BLaER1 (cell line): ENCODE measurements around the gene ZNF385D.

Experiments used
- H3K27ac ChIP-seq: shearing (Covaris generic); formaldehyde crosslinking; 2 replicates; pipeline ENCODE4 v1.8.1; 2022
- H3K27me3 ChIP-seq: shearing (Covaris generic); formaldehyde crosslinking; 2 replicates; pipeline ENCODE4 v1.8.1; 2022
- H3K36me3 ChIP-seq: shearing (Covaris generic); formaldehyde crosslinking; 2 replicates; pipeline ENCODE4 v1.8.1; 2022
- H3K4me1 ChIP-seq: shearing (Covaris generic); formaldehyde crosslinking; 2 replicates; pipeline ENCODE4 v1.8.1; 2022
- H3K4me2 ChIP-seq: shearing (Covaris generic); formaldehyde crosslinking; 2 replicates; pipeline ENCODE4 v1.8.1; 2022
- H3K4me3 ChIP-seq: shearing (Covaris generic); formaldehyde crosslinking; 2 replicates; pipeline ENCODE4 v1.8.1; 2022
- H3K9ac ChIP-seq: shearing (Covaris generic); formaldehyde crosslinking; 2 replicates; pipeline ENCODE4 v1.8.1; 2022
- H3K9me3 ChIP-seq: shearing (Covaris generic); formaldehyde crosslinking; 2 replicates; pipeline ENCODE4 v1.8.1; 2022
- H4K20me1 ChIP-seq: shearing (Covaris generic); formaldehyde crosslinking; 2 replicates; pipeline ENCODE4 v1.8.1; 2022
- Cebpa-rat ChIP-seq: shearing (Covaris generic); IDR thresholded peaks from 2 replicates; pipeline ENCODE4 v1.8.1; 2022

The ZNF385D gene

DNA sequence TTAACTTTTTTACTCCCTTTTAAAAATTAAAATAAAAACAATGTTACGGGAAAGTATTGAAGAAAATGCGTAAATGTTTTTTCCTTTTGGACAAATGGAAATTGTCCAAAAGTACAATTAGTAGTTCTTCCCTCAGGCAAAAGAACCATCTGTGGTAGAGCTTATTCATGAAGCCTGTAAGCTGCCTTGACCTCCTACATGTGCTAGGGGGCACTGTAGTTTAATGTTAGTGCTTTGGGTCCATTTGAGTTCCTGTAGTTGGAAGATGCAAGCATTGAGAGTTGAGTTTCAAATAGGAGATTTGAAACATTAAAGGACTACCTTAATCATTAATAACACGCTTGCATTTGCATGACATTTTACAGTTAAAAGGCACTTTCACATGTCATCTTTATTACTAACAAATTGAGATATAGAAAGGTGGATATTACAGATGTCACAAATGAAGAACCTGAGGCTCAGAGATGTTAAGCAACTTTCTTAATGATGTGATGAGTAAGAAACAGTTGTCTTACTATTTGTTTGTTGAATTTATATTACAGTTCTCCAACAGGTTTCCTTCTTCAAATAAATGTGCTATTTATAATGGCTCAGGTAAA lies 1.8 kb upstream of the ZNF385D start:
- H3K9me3 ChIP-seq: peaks cover 9% of the 10 kb centered on the region; the same call in 1 of the 2 replicates
- no peaks in the 10 kb centered on the region for H3K36me3 ChIP-seq
- H4K20me1 ChIP-seq: no peaks in the 10 kb centered on the region
- peaks cover 18% of the 10 kb centered on the region for H3K27me3 ChIP-seq
- H3K4me1 ChIP-seq: peaks cover 6% of the 10 kb centered on the region
- H3K4me2 ChIP-seq: no peak overlapping the region
- H3K27ac ChIP-seq: no peak overlapping the region
- no peak overlapping the region for H3K9ac ChIP-seq
- H3K4me3 ChIP-seq: no peak overlapping the region
- TF ChIP-seq Cebpa-rat: no peak

DNA sequence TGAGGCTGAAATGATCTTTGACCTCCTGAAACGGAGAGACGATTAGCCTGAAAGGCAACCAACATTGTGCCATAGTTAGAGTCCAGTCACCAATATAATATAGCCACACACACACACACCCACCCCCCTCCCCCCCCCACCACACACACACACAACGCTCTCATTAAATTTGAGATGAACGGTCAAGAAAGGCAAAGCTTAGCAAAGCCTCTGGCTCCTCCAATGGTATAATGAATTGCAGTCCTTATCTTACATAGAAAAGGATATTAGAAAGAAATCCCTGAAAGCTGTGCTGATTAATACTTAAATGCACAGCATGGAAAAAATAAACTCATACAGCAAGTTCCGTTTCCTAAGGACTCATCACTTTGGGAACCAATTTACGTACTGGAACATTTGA lies 876 bp upstream of the ZNF385D start:
- Histone ChIP-seq H3K4me2 (no peak overlapping the region), H3K4me3 (no peak overlapping the region), H3K27ac (no peak overlapping the region), H3K27me3 (peaks cover 18% of the 10 kb centered on the region), H3K36me3 (no peaks in the 10 kb centered on the region), H3K9me3 (peaks cover 9% of the 10 kb centered on the region; the same call in 1 of the 2 replicates), H4K20me1 (no peaks in the 10 kb centered on the region), H3K4me1 (peaks cover 16% of the 10 kb centered on the region), H3K9ac (no peak overlapping the region)
- TF ChIP-seq Cebpa-rat: no peak

DNA sequence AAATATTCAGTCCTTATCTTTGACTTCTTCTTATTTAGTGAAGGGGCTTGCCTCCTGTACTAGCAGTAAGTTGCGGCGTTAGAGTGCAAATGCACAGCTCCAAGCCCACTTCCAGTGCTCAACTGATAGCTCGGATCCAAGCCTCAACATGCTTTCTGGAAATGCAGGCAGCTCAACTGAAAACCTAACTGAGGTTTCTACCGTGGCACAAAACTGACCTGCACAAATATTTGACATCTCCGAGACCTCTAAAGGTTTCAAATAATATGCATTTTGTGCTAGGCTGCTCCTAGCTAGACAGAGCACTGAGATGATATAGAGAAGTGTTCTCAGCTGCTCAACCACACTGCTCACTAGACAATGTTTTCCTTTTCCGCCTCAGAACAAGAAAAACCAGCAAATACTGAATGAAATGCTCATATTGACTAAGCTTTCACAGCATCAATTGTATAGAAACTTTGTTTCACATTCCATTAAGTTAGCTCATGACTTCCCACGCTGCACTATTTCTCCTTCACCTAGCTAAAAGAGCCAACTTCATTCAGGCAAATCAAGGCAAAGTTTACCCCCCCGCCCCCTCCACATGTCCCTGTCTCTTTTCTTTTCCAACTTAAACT lies 822 bp downstream of the ZNF385D start:
- Histone ChIP-seq H4K20me1 (no peaks in the 10 kb centered on the region), H3K27ac (no peak overlapping the region), H3K4me2 (no peak overlapping the region), H3K27me3 (peaks cover 18% of the 10 kb centered on the region), H3K4me1 (peaks cover 33% of the 10 kb centered on the region), H3K9me3 (peaks cover 9% of the 10 kb centered on the region; the same call in 1 of the 2 replicates), H3K9ac (no peak overlapping the region), H3K4me3 (no peak overlapping the region), H3K36me3 (no peaks in the 10 kb centered on the region)
- TF ChIP-seq Cebpa-rat: no peak

DNA sequence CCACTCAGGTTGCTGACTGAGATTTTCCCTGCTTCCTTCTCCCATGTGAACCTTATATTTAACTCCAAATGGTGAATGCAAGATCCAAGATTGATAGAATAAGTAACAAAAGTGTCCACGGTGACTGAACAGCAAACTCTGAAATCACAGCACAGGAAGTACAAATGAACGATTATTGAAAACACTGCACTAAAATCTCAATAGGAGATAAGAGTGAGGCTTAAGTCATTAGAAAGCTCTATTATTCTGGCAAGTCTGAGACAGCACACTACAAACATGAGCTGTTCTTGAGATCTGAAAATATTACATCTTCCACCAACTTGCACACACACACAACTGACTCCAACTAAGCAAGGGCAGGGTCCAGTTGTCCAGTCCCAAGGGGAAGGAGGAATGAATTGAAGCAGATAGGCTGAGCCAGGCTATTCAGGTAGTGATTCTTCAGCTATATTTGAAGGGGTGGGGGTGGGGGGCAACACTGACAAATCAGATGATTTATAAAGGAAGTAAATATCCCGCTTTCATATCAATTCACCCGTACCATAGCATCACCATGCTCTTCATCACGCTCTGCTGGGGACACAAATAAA lies 2.9 kb downstream of the ZNF385D start:
- Histone ChIP-seq H3K27me3 (peaks cover 18% of the 10 kb centered on the region), H4K20me1 (no peaks in the 10 kb centered on the region), H3K4me2 (peak overlapping the region; percentile 62), H3K9me3 (peaks cover 18% of the 10 kb centered on the region), H3K36me3 (no peaks in the 10 kb centered on the region), H3K4me3 (no peak overlapping the region), H3K27ac (no peak overlapping the region), H3K4me1 (peaks cover 44% of the 10 kb centered on the region), H3K9ac (no peak overlapping the region)
- TF ChIP-seq Cebpa-rat: no peak

DNA sequence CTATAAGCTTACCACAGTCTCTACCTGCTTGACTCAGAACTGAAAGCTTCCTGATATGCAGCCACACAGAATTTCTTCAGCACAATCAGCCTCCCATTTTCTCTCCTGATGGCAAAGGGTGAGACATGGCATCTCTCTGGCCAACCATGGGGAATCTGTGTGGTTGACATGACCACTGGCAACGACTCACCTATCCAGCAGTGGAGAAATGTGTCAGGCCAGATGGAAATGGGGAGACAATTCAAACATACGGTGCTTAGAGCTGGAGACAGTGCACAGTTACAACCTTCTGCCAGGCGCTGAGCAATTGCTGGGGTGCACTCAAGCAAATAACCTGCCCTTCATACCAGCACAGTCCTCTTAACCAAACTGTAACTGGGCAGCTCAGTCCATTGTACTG lies 3.6 kb downstream of the ZNF385D start:
- Histone ChIP-seq H3K27ac (no peak overlapping the region), H3K4me2 (peak overlapping the region; percentile 62), H3K27me3 (peaks cover 18% of the 10 kb centered on the region), H3K4me3 (no peak overlapping the region), H3K9me3 (peaks cover 22% of the 10 kb centered on the region), H4K20me1 (no peaks in the 10 kb centered on the region), H3K4me1 (peaks cover 46% of the 10 kb centered on the region), H3K9ac (0 out of 2 replicates have a peak overlapping the region, but pooled peaks have one; percentile 25), H3K36me3 (no peaks in the 10 kb centered on the region)
- no peak for TF ChIP-seq Cebpa-rat

DNA sequence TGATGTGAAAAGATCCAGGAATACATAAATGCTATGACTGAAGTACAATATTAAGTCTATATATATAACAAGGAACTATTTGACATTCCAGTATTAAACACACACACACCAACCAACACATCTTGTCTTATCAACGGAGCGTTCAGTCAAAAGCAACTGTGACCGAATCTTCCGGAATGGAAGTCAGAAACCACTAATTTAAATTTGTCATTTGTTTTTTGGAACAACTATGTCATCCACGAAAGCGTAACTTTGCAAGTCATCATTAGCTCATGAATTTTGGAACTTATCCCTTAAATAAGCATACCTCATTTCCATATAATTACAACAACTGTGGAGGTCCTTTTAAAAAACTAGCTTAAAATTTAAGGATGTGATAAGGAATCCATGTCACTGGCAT lies 5.0 kb downstream of the ZNF385D start:
- Histone ChIP-seq H3K9ac (no peak overlapping the region), H3K27ac (no peak overlapping the region), H4K20me1 (no peaks in the 10 kb centered on the region), H3K9me3 (peaks cover 25% of the 10 kb centered on the region), H3K27me3 (peaks cover 11% of the 10 kb centered on the region), H3K4me1 (peaks cover 46% of the 10 kb centered on the region), H3K4me2 (peak overlapping the region; percentile 62), H3K36me3 (no peaks in the 10 kb centered on the region), H3K4me3 (no peak overlapping the region)
- no peak for TF ChIP-seq Cebpa-rat

DNA sequence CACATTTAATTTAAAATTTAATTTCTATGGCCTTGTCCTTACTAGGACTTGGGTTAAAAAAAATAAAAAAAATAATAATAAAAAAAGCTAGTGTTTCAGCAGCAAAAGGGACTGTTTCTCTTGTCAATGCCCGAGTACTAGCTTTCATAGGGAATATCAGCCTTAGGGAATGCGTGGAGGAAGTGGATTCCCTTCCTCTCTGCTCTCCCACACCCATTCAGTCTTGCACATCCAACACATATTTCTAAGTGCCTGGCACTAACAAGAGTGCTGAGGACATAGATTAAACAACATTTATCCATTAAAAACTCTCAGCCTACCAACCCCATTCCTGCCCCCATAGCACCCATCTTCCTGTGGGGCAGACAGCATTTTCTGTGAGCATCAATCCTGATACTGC lies 6.2 kb downstream of the ZNF385D start:
- H3K9me3 ChIP-seq: peaks cover 17% of the 10 kb centered on the region
- H3K4me1 ChIP-seq: peaks cover 46% of the 10 kb centered on the region
- H3K27me3 ChIP-seq: no peaks in the 10 kb centered on the region; the same call in 1 of the 2 replicates
- H3K27ac ChIP-seq: no peak overlapping the region
- H4K20me1 ChIP-seq: no peaks in the 10 kb centered on the region
- no peak overlapping the region for H3K9ac ChIP-seq
- H3K36me3 ChIP-seq: no peaks in the 10 kb centered on the region
- no peak for TF ChIP-seq Cebpa-rat
- H3K4me2 ChIP-seq: peak overlapping the region; percentile 62
- H3K4me3 ChIP-seq: no peak overlapping the region

DNA sequence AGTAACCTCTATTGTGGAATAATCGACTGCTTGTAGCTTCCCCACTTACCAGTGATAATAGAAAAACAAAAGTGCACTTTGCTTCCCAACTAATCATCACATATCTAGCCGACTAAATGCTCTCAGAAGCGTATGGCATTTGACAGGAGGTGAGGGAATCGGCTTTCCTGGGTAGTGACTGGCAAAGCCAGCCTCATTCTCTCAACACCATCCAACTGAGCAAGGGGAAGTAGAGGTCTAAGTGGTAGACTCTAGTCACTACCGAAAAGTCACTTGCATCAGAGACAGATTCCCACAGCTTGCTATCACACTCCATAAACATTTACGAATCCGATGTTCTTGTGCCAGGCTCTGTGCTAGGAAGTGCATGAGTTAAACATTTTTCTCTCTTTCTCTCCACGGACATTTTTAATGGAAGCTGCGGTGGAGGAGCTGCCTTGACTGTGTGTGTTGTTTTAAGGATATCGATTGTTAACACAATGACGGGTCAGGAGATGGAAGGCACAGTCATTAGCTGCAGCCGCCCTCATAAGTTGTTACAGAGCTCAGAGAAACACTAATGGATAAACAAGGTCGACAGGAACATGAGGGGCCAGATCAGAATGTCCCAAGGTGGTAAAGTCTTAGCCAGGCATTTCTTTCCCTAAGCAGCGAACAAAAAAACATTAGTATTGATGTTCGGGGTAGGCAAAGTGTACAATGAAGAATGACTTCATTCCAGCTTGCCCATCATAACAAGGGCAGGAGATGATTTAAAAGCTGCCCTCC lies 11.9 kb downstream of the ZNF385D start:
- no peaks in the 10 kb centered on the region for H3K36me3 ChIP-seq
- no peak overlapping the region for H3K27ac ChIP-seq
- no peak overlapping the region for H3K4me3 ChIP-seq
- no peak overlapping the region for H3K4me2 ChIP-seq
- H3K4me1 ChIP-seq: peaks cover 7% of the 10 kb centered on the region
- TF ChIP-seq Cebpa-rat: no peak
- peaks cover 17% of the 10 kb centered on the region for H3K9me3 ChIP-seq
- no peaks in the 10 kb centered on the region for H3K27me3 ChIP-seq
- no peak overlapping the region for H3K9ac ChIP-seq
- H4K20me1 ChIP-seq: no peaks in the 10 kb centered on the region

DNA sequence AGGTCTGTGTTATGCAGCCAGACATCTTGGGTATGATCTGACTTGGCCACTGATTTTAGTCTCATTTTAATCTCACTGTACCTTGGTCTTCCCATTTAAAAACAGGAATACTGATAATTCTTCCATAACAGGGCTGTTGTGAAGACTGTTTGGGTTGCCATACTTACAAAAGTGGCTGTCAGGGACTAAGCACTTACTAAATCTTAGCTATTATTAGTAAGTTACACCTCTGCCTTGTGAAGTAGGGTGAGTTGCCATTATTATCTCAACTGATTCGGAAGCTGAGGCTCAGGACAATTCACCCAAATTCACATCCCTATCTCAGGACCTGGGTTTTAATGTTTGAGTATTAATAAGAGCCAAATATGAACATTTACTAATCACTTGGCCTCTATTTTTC lies 12.7 kb downstream of the ZNF385D start:
- H3K4me1 ChIP-seq: peaks cover 4% of the 10 kb centered on the region
- H3K4me2 ChIP-seq: no peak overlapping the region
- H3K27me3 ChIP-seq: no peaks in the 10 kb centered on the region
- H3K9ac ChIP-seq: no peak overlapping the region
- H4K20me1 ChIP-seq: no peaks in the 10 kb centered on the region
- H3K36me3 ChIP-seq: no peaks in the 10 kb centered on the region
- peaks cover 10% of the 10 kb centered on the region for H3K9me3 ChIP-seq
- H3K27ac ChIP-seq: no peak overlapping the region
- H3K4me3 ChIP-seq: no peak overlapping the region
- TF ChIP-seq Cebpa-rat: no peak

DNA sequence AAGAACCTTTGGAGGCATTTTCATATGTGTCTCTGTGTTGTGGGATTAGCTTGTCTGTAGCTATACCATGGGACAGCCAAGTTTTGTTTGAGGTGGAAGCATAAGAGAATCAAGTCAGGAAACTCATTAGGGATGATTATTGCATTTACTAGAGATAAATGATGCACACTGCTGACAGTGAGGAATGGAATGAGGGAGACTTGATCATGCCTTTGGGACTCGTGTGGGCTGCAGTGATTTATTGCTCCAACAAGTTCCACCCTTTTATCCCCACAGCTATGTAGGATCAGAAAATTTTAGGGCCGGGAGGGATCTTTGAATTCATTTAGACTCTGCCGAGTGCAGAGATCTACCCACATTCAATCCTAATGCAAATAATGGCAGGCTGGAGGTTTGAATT lies 16.3 kb downstream of the ZNF385D start:
- Histone ChIP-seq H3K27ac (no peak overlapping the region), H3K27me3 (no peaks in the 10 kb centered on the region), H3K9me3 (0 out of 2 replicates have a peak, but pooled peaks cover 8% of the 10 kb centered on the region), H3K4me3 (no peak overlapping the region), H3K36me3 (no peaks in the 10 kb centered on the region), H4K20me1 (no peaks in the 10 kb centered on the region), H3K4me2 (no peak overlapping the region), H3K4me1 (no peaks in the 10 kb centered on the region), H3K9ac (no peak overlapping the region)
- TF ChIP-seq Cebpa-rat: no peak
